CD4-positive, alpha-beta T cell treated with Interleukin-4 for 4 hours (primary cell): ENCODE data around the gene FAM53A.
"Not testable (repeated sequence)": the region's sequence is repeated elsewhere in the genome, so short reads cannot be mapped to it uniquely, and the experiment has no call there.

Experiments
- DNase-seq: peaks from one replicate; pipeline ENCODE4 v3.0.0-alpha.2; 2020

FAM53A gene

DNA sequence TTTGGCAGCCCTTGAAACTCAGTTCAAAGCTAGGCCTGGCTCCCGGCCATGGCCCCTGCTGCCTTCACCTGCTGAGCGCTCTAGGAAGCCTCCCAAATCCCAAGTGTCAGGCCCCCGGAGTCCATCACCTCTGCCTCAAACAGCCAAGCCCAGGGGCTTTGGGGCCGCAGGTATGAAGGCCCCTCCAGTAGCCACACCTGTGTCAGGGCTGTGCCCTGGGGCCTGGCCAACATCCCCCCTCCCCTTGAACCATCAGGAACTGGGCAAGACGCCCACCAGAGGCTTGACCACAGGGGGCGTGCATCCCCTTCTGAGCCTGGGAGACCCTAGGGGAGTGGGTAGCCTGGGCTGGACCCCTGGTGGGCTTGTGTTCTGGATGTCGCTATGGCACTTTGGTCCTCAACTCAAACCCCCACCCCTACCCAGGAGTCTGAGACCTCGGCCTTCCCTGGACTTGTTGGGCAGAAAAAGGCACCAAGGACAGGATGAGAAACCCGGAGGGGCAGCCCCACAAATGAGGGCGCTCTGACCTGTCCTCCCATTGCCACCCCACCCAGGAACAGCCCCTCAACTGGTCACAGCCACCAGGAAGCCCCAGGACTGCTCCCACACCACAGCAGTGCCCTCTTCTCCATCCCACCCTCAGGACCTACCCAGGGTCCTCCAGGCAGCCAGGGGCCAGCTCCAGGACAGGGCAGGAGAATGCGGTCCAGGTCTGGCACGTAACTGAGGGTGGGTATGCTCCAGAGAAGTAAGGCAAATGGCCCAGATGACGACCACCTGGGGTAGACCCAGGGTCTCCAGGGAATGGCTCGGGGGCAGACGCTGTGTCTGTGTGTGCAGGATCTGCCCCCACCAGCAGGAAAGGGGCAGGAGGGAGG, 32.2 kb upstream of the FAM53A start:
- no peak for DNase-seq

DNA sequence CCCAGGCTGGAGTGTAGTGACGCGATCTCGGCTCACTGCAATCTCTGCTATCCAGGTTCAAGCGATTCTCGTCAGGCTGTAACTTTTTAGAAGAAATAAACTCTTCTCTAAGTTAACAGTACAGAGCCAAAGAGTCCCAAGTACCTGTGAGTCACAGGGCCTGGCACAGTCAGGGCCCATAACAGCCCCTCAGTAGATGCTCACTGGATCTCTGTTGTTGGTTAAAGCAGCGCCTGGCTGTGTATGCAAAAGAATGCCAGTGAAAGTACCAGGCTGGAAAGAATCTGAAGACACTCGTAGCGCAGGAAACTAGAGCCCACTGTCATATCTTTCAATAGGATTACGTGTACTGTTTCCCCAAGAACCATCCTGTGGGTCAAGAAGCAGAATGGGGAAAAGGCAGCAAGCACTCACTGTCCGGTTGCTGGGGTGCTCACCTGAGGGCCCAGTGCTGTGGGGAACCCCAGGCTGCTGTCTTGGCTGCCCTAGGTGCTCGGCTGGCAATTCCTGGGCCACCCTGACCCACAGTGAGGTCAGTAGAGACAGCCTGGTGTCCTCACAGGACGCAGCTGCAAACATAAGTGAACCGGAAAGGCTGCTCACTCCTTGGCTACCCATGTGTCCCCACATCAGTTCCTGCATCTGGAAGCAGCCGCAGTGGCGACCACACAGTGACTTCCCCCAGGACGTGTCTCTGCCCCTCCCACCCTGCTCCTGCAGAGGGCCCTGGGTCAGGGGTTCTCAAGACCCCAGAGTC, 31.1 kb upstream of the FAM53A start:
- DNase-seq = no peak

DNA sequence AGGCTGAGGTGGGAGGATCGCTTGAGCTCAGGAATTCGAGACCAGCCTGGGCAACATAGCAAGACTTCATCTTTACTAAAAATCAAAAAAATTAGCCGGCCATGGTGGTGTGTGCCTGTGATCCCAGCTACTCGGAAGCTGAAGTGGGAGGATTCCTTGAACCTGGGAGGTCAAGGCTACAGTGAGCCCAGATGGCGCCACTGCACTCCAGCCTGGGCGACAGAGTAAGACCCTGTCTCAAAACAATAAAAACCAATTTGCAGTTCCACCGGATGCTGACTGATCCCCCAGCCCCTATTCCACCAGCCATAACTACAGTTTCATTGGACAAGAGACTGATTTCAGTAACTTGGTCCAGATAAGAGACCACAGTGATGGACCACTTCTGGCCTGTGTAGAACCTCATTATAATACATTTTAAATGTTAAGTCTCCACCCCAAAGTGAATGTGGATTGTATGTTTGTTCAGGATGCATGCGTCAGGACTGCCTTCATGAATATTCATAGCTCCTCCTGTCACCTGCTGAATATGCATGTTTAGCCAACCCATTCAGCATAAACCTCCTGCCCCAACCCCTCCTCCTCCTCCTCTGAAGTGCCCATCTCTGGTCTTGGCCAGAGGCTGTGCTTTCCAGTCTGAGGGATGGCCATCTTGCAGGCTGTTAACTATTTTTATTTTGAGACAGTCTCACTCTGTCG, 30.3 kb upstream of the FAM53A start:
- DNase-seq = no peak

DNA sequence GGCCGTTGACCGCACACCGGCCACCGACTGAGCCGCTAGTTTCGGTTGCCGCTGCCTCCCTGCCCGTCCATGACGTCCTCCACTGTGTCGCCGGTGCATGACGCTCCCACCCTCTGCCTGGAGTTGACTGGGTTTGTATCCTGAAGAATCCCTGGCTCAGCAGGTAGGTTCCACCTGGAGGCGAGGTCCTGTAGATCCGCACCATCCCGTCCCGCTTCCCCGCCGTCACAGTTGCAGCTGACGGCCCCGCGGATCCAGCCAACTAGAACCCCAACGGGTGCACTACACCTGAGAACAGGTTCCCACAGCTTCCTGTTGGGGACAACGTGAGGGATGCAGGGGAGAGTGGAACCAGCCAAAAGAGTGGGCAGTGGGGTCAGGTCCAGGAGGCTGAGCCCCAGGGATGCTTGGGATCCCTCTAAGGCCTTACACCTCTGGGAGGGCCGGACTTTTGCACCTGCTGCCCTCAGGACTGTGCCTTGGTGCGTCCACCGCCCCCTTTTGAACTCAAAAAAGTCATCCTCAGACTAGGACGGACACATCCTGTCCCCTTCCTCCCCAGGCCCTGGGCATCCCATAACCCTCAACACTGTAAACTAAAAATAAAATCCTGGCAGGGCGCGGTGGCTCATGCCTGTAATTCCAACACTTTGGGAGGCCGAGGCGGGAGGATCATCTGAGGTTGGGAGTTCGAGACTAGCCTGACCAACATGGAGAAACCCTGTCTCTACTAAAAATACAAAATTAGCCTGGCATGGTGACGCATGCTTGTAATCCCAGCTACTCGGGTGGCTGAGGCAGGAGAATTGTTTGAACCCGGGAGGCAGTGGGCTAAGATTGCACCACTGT, 29.1 kb upstream of the FAM53A start:
- no peak for DNase-seq

GRCh38 chr4:1712216-1713002, 28.3 kb upstream of the FAM53A start, which contains the start of gene SLBP:
SLBP (minus strand) TSS chr4:1712319; CDS start chr4:1712188, 131 bp downstream.
- peak; percentile 99 for DNase-seq

DNA sequence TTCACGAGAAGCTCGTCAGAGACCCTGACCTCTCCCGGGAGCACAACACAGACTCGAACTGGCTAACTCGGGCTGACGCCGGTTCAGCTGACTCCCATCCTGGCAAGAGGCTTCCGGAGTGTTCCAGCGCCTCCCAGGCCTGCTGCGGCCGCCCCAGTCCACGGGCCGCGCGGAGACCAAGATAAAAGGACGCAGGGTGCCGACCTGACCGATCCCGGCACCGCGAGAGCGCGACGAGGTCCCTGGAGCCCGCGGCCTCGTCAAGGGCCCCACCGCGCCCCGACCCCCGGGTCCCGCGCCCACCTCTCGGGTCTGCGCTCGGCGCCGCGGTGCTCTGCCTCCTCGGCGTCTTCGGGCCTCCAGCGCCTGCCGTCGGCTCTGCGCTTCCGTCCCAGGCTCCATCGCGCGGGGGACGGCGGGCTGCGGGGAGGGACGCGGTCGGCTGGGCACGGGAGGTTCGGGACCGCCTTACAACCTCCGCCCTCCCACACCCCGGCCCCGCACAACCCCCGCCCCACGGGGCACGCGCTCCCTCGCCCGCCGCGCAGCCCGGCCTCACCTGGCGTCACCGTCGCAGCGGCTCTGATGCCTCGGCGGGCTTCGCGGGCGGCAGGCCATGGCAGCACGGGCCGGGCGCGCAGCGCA, 27.6 kb upstream of the FAM53A start:
- peak; percentile 23 for DNase-seq

GRCh38 chr4:1711055-1711570, 27.0 kb upstream of the FAM53A start:
- no peak for DNase-seq

GRCh38 chr4:1708581-1708980, 24.5 kb upstream of the FAM53A start:
- DNase-seq = no peak

GRCh38 chr4:1706358-1706757, 22.2 kb upstream of the FAM53A start:
- DNase-seq = no peak

- DNase-seq = no peak
These were observed 21.6 kb upstream of the FAM53A start for GRCh38 chr4:1705732-1706131.

DNA sequence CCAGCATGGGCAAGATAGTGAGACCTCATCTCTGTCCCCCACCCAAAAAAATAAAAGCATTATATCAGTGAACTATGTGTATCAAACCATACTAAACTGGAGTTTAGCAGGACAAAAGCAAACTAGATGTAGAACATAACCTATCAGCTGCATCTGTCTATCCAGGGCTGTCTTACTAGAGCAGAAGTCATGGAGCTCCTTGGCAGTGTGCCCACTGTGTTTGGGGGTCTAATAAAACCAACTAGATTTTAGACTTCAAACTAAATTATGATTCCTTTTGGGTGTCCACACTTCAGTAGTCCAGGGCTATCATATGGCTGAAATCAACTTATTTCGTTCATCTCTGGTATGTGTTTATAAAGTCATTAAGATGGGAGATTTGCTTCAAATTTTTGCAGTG, 19.8 kb upstream of the FAM53A start:
- no peak for DNase-seq

DNA sequence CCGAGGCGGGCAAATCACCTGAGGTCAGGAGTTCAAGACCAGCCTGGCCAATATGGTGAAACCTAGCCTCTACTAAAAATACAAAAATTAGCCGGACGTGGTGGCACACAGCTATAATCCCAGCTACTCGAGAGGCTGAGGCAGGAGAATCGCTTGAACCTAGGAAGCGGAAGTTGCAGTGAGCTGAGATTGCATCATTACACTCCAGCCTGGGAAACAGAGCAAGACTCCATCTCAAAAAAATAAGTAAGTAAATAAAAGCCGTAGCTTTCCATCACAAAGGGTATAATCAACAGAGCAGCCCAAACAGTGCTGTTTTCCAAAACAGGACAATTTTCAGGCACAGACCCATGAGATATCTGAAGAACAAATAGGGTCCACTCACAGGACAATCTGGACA, 17.6 kb upstream of the FAM53A start:
- not testable (repeated sequence) for DNase-seq

- DNase-seq = no peak
These were observed 11.8 kb upstream of the FAM53A start for GRCh38 chr4:1695913-1696312.

- peak; percentile 83 for DNase-seq
These were observed 9.2 kb upstream of the FAM53A start for GRCh38 chr4:1693131-1693896.

DNA sequence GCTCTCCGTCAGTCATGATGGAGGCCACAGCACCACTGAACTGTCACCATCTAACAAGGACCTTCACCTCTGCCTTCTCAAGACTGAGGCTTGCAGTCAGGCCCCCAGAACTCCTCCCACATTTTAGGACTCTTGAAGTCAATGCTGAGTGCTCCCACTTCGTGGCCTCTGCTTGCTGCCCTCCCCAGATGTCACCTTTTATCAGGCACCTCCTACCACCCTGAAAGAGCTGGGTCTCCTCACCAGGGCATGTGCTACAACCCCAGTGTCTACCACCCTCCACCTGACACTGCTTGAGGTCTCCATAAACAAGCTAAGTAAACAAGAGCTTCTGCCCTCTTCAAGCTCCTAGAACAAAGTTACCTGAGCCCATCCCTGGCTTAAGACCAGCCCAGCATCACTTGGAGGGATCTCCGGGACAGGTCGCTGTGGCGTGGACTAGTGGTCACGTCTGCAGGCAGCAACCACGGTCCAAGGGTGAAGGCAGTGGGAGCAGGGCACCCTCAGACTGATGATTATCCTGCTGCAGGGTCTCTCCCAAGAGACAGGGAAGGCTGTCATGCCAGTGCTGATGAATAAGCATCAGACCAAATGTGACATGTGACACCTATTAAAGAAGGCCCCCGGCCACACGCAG, 7.7 kb upstream of the FAM53A start:
- DNase-seq = no peak

DNA sequence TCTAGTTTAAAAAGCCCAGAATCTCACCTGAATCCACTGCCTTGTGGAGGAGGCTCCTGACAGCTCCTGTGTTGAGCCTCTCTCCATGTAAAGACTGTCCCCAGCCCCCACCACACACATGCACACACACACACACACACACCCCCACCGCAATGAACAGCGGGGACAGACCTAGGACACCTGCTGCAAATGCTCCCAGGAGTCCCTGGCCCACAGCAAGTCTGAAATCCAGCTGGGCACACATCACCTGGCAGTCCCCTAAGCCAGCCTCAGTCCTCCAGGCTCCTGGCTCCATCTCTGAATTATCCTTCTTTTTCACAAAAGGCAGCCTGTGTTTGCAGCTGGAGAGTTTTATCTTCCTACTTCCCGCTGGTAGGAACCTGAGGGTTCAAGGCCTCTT, 6.6 kb upstream of the FAM53A start:
- DNase-seq = no peak

- no peak for DNase-seq
These were observed 2.4 kb upstream of the FAM53A start for GRCh38 chr4:1686440-1687036.

DNA sequence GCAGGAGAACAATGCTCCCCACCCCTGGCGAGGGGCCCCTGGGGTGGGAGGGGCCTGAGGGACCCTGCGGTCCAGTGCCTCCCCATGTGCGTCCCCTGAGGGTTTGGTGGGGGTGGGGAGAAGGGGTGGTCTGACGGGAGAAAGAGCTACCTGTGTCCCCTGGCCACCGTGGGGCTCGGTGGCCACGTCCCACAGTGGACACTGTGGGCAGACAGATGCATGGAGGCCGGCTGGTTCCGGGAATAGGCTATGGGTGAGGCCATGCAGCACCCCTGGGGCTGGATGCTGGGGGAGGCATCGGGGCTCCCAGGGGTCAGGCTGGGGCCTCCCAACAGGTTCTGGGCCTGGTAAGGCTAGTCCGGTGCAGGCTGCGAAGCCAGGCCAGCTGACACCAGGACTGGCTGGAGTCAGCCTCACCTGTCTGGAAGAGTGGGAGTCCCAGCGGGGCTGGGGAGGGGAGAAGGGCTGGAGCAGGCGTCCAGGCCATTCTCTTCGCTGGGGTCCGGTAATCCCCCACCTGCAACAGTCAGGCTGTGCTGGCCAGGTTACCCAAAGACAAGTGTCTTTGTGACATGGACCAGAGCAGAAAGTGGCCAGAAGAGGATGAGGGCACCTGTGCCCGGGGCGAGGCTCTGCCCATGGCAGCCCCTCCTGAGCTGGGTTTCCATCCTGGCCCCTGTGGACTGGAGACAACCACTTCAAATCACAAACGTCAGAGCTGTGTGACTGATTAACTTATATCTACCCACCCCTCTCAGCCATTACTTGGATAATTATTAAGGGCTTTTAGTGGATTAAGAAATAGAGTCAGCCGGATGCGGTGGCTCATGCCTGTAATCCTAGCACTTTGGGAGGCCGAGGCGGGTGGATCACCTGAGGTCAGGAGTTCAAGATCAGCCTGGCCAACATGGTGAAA, 1.4 kb upstream of the FAM53A start:
- no peak for DNase-seq
